OCI-LY7 (cell line): ENCODE results near the gene ANKRD34A. TPM values are rescaled to one million over a fixed set of nuclear protein-coding genes. Genes with fewer than 3 reads are reported as not detected.
A peak's percentile ranks its signal among the peaks of the same experiment; 100 is the strongest.

Source experiments
- BruUV-seq: library from RNA; stranded (reverse); fragments of 400-500 nt; replicated peaks from 2 replicates; lab custom pipeline; 2021; lab: Mats Ljungman, UMichigan
- CTCF ChIA-PET: fragments of 300-600 bp; sonication (Branson Sonifier 250); formaldehyde crosslinking; loops from one replicate; lab custom pipeline; 2022; ENCODE audit warnings: antibody characterized with exemption; ENCODE audit not compliant: unreplicated experiment; lab: Charles Lee
- POLR2A ChIA-PET: fragments of 300-600 bp; sonication (Branson Sonifier 250); formaldehyde crosslinking; loops from one replicate; lab custom pipeline; 2022; ENCODE audit warnings: antibody characterized with exemption; lab: Charles Lee
- DNase-seq: peaks from one replicate; pipeline ENCODE4 v3.0.0-alpha.2; 2015; ENCODE audit warnings: low spot score
- H2AFZ ChIP-seq: fragments of 200-600 bp; sonication (generic), shearing (Covaris generic); 2 replicates; pipeline ENCODE4 v1.6.1; 2014; ENCODE audit warnings: mild to moderate bottlenecking, antibody characterized with exemption, low read length, moderate library complexity
- H3K27ac ChIP-seq: fragments of 200-600 bp; sonication (generic); 2 replicates; pipeline ENCODE4 v1.5.1; 2014; ENCODE audit warnings: mixed run types, low read depth, mild to moderate bottlenecking, moderate library complexity, low read length, inconsistent platforms; ENCODE audit not compliant: poor library complexity, severe bottlenecking
- H3K36me3 ChIP-seq: fragments of 200-600 bp; sonication (generic); 2 replicates; pipeline ENCODE4 v1.6.1; 2014; ENCODE audit warnings: mild to moderate bottlenecking, antibody characterized with exemption, low read length, moderate library complexity, mixed read lengths; ENCODE audit not compliant: insufficient read depth
- H3K4me1 ChIP-seq: fragments of 200-600 bp; sonication (generic); 2 replicates; pipeline ENCODE4 v1.5.1; 2014; ENCODE audit warnings: mild to moderate bottlenecking, low read length; ENCODE audit not compliant: insufficient read depth, poor library complexity, severe bottlenecking
- H3K4me2 ChIP-seq: fragments of 200-600 bp; sonication (generic); 2 replicates; pipeline ENCODE4 v1.6.1; 2014; ENCODE audit warnings: mild to moderate bottlenecking, low read length
- H3K4me3 ChIP-seq: fragments of 200-600 bp; sonication (generic); 2 replicates; pipeline ENCODE4 v1.5.1; 2014; ENCODE audit warnings: mild to moderate bottlenecking, low read depth, low read length; ENCODE audit not compliant: poor library complexity, severe bottlenecking
- H3K79me2 ChIP-seq: fragments of 200-600 bp; sonication (generic); 2 replicates; pipeline ENCODE4 v1.6.1; 2016; ENCODE audit warnings: low read depth, mild to moderate bottlenecking, low read length, moderate library complexity, mixed read lengths; ENCODE audit not compliant: insufficient read depth
- H3K9me2 ChIP-seq: fragments of 200-600 bp; sonication (generic); 2 replicates; pipeline ENCODE4 v1.6.1; 2016; ENCODE audit warnings: mild to moderate bottlenecking, low read length, mixed read lengths; ENCODE audit not compliant: insufficient read depth
- H3K9me3 ChIP-seq: fragments of 200-600 bp; sonication (generic); 2 replicates; pipeline ENCODE4 v1.6.1; 2014; ENCODE audit warnings: mild to moderate bottlenecking, mixed run types, low read length, mixed read lengths
- H4K20me1 ChIP-seq: fragments of 200-600 bp; sonication (generic); 2 replicates; pipeline ENCODE4 v1.6.1; 2014; ENCODE audit warnings: mild to moderate bottlenecking, antibody characterized with exemption, low read length, moderate library complexity, mixed read lengths; ENCODE audit not compliant: insufficient read depth
- EZH2phosphoT487 ChIP-seq: fragments of 200-600 bp; sonication (generic); IDR thresholded peaks from 2 replicates; pipeline ENCODE4 v1.6.1; 2018; ENCODE audit warnings: low read depth, borderline replicate concordance, mild to moderate bottlenecking, mixed run types, antibody characterized with exemption, low read length, moderate library complexity, mixed read lengths
- intact Hi-C: fragments of 100-400 bp; cut with micrococcal nuclease; formaldehyde crosslinking; loops from one replicate; pipeline ENCODE4 v1.10.0; 2022; ENCODE audit not compliant: unreplicated experiment
- total RNA-seq, 2 experiments: library from RNA; depleted of rRNA in 1 of 2; stranded (reverse); fragments of >200 nt in 1 of 2; shearing (Covaris generic) in 1 of 2; gene quantifications; 2 replicates each; pipeline ENCODE4 v1.2.3, GENCODE V29; 2014 to 2022
- TF ChIP-seq, protein P1 (sequence below): fragments of 200-600 bp; sonication (generic); conservative IDR thresholded peaks from 2 replicates; pipeline ENCODE4 v1.5.1; 2014; ENCODE audit warnings: mild to moderate bottlenecking, antibody characterized with exemption, low read length, moderate library complexity, mixed read lengths

ANKRD34A gene
- total RNA-seq, 2 experiments from 2014 or later: 1.9 to 4.8 TPM

DNA sequence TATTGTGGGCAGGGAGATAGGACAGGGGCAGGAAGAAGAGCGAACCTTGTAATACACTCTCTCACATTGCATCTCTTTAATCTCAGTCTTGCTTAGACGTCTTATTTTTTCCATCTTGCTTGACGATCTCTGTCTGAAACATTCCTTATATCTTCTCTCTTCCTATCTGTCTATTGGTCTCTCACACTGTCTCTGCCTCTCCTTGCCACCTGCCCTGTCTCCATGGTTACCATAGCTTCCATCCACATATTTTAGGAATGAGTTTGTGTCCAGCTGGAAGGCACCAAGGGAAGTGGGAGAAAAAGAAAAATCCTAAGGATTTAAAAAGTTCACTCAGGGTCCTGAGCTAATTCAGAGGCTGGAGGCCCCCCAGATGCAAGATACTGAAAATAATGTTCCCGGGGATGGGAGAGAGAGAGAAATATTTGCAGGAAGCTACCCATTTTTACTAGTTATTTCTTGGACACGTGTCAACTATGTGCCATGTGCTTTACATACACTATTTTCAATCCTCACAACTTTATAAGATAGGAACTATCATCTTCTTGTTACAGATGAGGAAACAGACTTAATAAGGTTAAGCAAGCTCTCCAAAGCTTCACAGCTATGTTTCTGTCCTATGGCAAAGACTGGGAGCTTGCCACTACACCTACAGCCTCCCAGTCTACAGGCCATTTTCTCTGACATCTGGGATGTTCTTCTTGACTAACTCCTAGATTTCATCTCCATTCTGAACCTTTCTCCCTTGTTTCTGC, 933 bp downstream of the ANKRD34A start:
- intact Hi-C loops: loop anchor here (1.0 kb wide), 1 partner anchor 36 kb away; the partner anchor contains the start of gene RBM8A
- CTCF ChIA-PET: no interaction called here
- peaks cover 61% of the 10 kb centered on the region for H3K4me1 ChIP-seq

DNA sequence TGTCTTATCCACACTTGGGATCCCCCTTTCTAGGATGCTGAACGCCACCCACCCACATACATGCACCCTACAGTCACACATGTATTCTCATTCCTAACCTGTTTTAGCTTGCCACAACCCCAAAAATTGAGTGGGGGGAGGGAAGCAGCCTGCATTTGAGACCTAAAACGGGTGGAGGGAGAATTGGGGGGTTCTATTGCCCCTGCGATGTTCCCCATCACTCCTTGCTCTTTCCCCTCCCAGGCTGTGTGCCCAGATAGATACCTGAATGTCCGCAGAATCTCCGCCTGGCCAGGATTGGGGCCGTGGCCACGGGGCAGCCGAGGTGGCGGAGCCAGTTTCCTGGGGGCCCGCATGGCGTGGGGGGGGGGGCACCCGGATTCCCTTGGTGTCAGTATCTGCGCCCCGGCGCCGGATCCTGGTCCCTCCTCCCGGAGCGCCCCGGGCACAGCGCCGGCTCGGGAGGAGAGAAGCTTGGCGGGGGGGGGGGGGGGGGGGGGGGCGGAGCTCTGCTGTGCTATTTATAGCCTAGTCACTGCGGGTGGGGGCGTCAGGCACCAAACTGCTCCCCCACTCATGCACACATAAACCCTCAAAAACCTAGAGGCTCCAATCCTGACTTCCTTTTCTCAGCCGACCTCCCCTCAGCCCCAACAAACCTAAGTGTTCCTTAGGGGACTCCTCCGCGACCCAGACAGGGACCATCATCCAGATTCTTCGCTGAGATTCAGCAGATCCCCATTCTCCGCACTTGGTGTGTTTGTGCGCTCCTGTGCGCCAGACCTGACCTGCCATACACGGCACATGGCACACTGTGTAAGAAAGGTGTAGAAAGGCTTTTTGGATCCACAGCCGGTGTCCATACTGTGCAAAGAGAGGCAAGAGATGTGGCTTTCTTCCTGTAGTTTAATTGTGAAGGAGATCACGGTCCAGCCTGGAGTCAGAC, 1.9 kb downstream of the ANKRD34A start:
- Histone ChIP-seq H3K79me2 (peaks cover 6% of the 10 kb centered on the region; the same call in 1 of the 2 replicates), H3K9me3 (peaks cover 3% of the 10 kb centered on the region; the same call in 1 of the 2 replicates), H4K20me1 (no peaks in the 10 kb centered on the region), H3K36me3 (peaks cover 3% of the 10 kb centered on the region), H3K9me2 (no peaks in the 10 kb centered on the region), H3K4me1 (peaks cover 66% of the 10 kb centered on the region), H3K4me3 (peak overlapping the region; percentile 75), H3K27ac (no peak overlapping the region), H3K4me2 (peak overlapping the region; percentile 96), H2AFZ (peak overlapping the region; percentile 27; the same call in 1 of the 2 replicates)
- POLR2A ChIA-PET: interaction anchor here (0.5 to 5.5 kb wide), 4 partner anchors 16 to 103 kb away, joined by 3 to 58 read pairs (median 7); partner anchors contain the start of genes PIAS3 and TXNIP
- CTCF ChIA-PET: interaction anchor here (0.8 kb wide), 1 partner anchor 35 kb away, joined by 3 read pairs; the partner anchor contains the start of gene RBM8A
- no peak for DNase-seq
- no peak for TF ChIP-seq EZH2phosphoT487
- TF ChIP-seq, protein P1, sequence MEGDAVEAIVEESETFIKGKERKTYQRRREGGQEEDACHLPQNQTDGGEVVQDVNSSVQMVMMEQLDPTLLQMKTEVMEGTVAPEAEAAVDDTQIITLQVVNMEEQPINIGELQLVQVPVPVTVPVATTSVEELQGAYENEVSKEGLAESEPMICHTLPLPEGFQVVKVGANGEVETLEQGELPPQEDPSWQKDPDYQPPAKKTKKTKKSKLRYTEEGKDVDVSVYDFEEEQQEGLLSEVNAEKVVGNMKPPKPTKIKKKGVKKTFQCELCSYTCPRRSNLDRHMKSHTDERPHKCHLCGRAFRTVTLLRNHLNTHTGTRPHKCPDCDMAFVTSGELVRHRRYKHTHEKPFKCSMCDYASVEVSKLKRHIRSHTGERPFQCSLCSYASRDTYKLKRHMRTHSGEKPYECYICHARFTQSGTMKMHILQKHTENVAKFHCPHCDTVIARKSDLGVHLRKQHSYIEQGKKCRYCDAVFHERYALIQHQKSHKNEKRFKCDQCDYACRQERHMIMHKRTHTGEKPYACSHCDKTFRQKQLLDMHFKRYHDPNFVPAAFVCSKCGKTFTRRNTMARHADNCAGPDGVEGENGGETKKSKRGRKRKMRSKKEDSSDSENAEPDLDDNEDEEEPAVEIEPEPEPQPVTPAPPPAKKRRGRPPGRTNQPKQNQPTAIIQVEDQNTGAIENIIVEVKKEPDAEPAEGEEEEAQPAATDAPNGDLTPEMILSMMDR: no peak
- intact Hi-C loops: no loop called here
- no TSS peak for BruUV-seq

More for the DNA sequence above, 933 bp downstream of the ANKRD34A start:
- no peak for DNase-seq
- no peaks in the 10 kb centered on the region for H3K9me2 ChIP-seq
- H2AFZ ChIP-seq: peak overlapping the region; percentile 27; the same call in 1 of the 2 replicates
- peaks cover 6% of the 10 kb centered on the region for H3K36me3 ChIP-seq
- H3K79me2 ChIP-seq: peaks cover 6% of the 10 kb centered on the region; the same call in 1 of the 2 replicates
- H3K27ac ChIP-seq: peak overlapping the region; percentile 26
- H4K20me1 ChIP-seq: no peaks in the 10 kb centered on the region
- H3K4me2 ChIP-seq: peak overlapping the region; percentile 96
- H3K9me3 ChIP-seq: peaks cover 3% of the 10 kb centered on the region; the same call in 1 of the 2 replicates
- H3K4me3 ChIP-seq: peak overlapping the region; percentile 75
- POLR2A ChIA-PET: interaction anchor here (0.8 to 5.5 kb wide), 13 partner anchors 9 to 137 kb away, joined by 3 to 58 read pairs (median 6); partner anchors contain the start of genes NUDT17, PIAS3 and RBM8A
- BruUV-seq: no TSS peak
- TF ChIP-seq, protein P1: no peak
- no peak for TF ChIP-seq EZH2phosphoT487
